NCI-H1694 treated with DMSO at 0.1 percent for 48 hours (cell line): ENCODE measurements around the gene MOB3A.

ENCODE experiments used
- DNase-seq: peaks from one replicate; lab custom pipeline; 2025; lab: John Stamatoyannopoulos, UW

MOB3A gene

DNA sequence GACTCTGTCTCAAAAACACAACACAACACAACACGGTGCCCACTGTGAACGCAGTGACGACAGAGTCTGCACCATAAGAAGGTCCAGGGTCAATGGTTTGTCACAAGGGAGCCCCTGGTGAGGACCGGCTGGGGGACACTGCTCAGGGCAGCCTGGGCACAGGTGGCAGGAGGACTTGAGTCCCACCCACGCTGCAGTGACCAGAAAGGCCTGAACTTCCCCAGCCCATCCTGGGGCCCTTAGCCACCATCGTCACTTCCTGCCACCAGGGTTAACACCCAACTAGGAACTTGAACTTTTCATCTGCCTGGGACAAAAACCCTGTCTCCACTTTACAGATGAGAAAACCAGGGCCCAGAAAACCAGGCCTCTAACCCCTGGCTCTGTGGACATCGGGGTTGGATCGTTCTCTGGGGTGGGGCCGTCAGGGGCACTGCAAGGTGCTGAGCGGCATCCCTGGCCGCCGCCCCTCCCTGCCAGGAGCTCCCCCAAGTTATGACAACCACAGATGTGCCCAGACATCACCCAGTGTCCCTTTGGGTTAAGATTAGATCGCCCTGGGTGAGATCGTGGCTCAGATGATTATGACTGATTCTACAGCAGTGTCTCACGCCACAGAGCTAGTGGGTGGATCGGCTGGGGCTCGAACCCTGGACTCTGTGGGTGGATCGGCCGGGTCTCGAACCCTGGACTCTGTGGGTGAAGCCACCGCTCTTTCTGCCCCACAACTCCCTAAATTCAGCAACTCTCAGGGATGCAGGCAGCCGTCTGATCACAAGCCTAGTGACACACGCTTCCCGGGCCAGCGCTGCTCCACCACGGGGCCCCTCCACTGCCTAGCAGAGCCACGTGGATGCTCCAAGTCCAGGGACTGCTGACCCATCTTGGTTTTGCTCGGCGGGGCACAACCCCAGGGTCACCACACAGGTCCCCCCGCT, 14.0 kb downstream of the MOB3A start:
- no peak for DNase-seq

DNA sequence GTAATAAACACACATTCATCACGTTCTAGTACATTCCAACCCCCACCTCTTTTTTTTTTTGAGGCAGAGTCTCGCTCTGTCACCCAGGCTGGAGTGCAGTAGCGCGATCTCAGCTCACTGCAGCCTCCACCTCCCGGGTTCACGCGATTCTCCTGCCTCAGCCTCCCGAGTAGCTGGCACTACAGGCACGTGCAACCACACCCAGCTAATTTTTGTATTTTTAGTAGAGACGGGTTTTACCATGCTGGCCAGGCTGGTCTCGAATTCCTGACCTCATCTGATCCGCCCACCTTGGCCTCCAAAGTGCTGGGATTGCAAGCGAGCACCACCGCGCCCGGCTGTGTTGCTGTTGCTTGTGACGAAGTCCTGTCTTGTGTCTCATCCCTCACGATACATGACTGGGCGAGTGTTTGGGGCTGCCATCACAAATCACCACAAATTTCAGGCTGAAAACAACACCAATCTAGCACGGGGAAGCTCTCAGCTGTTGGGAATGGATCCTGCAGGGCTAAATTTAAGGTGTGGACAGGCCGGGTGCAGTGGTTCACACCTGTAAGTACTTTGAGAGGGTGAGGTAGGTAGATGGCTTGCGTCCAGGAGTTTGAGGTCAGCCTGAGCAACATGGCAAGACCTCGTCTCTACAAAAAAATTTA, 15.7 kb downstream of the MOB3A start:
- no peak for DNase-seq

DNA sequence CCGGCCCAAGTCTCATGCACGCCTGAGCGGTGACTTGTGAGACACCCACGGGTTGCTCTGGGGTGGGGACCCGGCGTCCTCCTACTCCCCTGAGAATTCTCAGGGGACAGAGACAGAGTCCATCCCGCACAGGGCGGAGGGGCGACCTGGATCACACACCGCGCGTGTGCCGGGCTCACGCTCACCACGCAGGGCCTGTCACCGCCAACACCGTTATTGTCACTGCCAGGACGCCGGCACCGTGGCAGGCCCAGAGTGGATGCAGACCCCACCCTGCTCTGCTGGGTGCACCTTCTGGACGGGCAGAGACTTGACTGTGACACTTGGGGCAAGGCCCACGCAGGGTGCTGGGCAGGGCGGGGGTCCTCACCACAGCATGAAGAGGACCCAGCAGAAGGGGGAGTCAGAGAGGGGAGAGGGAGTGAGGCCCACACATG, 16.2 kb downstream of the MOB3A start:
- DNase-seq, result no peak

DNA sequence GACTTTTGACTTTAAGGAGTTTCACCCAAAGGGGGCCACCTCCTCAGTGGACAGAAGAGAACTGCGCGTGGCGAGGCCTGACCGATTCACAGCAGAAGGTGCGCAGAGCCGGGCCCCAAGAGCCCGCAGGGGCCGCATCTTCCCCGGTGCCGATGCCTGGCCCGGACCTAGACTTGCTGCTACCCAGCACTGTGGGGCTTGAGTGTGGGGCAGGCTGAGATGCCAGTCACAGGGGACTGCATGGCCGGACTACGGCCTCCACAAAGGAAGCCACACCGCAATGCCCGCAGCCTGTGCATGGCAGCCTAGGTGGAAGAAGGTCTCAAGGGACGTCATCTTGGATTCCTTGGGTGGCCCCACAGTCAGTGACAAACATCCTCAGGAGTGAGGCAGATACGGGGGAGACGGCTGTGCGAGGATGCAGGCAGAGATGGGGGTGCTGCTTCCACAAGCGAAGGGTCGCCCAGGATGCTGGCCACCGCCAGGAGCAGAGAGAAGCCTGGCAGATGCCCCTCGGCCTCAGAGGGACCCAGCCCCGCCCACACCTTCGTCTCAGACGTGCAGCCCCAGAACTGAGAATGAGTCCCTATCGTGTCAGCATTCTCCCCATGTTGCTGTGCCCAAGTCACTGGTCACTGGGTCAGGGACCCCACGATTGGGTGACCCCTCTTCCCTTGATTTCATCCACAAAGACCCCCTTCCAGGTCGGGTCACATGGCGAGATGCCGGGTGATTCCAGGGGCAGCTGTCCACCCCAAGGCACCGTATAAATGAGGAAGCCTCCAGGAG, 16.9 kb downstream of the MOB3A start:
- DNase-seq, result no peak

DNA sequence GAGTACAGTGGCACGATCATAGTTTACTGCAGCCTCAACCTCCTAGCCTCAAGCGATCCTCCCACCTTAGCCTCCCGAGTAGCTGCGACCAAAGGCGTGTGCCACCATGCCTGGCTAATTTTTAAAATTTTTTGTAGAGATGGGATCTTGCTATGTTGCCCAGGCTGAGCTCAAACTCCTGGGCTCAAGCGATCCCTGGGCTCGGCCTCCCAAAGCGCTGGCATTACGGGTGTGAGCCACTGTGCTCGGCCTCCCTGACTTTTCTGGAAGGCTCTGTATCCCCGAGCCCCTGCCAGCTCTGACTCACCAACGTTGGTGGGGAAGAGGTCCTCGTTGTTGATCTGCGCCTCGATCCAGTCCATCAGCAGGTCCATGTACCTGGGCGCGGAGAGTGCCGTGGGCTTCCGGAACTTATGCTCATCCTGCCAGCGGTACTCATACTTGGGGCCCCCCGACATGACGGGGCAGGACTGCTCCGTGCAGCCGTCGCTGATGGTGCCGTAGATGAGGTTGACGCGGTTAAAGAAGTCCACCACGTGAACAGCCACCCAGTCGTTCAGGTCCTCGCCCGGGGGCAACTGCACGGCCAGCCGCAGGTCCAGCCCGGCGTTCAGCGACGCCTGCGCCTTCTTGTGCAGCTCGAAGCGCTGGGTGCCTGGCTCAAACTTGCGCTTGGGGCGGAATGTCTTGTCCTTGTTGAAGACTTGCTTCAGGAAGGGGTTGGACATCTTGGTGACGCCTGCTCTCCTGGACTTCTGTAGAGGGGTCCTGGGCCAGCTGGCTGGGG, 18.1 kb downstream of the MOB3A start:
- DNase-seq, result no peak

DNA sequence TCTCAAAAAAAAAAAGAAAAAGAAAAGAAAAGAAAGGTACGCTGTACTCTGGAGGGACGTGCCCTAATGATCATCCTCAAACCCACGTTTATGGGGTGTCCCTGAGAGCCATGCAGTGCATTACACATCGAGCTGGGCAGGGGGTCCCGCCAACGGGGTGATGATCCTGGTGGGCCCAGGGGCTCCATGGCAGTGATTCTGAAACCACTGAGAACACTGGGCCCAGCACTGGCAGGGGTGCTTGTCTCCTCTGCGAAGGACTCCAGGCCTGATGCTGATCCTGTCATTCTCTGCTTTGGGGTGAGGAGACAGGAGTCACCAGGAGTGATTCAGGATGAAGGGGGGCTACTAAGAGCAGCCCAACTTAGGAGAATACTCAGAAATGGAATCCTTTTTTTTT, 18.7 kb downstream of the MOB3A start:
- DNase-seq, result no peak

DNA sequence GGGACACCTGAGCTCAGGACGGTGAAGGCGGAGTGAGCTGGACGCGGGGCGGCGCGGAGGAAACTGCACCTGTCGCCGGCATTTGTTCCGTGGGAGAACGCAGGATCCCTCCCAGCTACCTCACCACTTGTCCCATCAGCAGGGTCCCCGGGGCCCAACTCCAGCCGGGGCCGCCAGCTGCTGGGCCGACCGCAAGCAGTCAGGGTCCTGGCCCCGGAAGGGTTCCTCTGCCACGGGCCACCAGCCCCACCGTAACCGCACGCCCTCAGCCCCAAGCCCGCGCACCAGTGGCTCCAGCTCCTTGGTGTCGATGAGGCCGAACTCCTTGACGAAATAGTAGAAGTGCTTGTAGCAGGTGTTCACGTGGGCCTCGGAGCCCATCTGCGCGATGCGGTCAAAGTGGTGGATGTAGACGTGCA, 19.6 kb downstream of the MOB3A start:
- no peak for DNase-seq

DNA sequence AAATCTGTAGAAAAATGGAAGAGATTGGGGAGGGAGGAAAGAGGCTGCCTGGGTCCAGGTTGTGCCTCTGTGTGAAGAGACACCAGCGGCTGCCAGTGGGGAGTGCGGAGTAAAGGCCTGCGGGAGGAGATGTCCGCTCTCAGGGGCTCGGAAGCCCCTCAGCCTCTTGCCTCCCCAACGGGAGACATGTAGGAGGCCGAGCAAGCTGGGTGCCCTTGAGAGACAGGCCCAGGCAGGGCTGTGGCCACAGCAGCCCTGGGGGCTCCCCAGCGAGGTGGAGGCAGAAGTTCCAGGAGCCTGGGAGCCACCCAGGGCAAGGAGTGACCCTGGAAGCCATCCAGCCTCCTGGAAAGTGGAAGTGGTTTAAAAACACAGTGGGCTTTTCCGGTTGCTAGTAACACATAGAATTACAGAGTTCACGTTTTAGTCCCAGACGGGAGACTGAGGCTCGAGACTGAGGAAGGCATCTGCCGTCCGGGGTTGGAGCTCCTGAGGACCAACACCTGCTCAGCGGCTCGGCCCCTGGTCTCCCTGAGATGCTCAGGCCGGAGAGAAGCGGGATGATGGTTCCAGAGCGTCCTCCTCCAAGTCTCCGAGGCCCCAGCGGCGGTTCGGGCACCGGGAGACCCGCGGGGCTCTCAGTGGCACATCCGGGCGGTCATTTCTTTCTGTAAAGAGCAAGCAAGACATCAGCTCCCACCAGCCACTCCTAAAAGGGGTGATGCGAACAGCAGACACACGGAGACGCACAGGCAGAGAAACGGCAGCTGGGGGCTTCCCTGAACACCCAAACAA, 23.2 kb downstream of the MOB3A start:
- no peak for DNase-seq

DNA sequence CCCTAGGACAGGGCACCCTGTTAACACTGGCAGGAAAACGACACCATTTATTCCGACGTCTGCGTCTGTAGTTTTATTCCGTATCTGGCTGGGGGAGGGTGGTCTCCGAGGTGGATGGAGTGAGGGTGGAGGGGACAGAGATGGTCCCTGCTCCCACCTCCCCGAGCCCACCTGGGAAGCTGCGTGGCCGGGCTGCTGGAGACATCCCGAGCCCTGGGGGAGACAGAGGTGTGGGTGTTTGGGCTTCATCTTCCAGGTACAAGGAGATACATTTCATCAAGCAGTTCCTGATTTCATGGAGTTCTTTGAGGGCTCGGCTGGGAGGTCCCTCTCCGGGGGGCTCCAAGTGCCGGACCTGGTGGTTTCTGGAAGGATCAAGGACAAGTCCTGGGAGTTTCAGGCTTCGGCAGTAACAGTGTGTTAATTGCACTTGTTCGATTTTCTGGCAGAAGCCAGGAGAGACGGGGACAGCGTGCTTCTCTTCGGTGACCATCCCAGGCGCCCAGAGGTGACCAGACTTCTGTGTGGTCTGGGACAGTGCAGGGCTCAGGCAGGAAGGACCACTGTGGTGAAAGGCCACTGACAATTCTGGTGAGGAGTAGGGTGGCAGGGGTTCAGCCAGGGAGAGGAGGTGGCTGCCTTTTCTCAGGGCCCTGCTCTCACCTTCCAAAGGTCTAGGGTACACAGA, 25.0 kb downstream of the MOB3A start:
- DNase-seq, result no peak

DNA sequence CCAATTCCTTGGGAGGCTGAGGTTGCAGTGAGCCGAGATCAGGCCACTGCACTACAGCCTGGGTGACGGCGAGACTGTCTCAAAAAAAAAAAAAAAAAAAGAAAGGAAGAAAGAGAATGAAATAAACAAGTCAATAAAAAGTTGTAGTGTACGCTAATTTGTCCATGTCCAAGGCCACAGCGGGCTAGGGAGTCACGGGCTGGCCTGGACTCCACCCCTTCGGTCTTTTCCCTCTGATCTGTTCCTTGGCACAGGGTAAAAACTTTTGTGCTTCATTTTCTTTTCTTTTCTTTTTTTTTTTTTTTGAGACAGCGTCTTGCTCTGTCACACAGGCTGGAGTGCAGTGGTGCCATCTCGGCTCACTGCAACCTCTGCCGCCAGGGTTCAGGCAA, 25.7 kb downstream of the MOB3A start:
- DNase-seq, result no peak

DNA sequence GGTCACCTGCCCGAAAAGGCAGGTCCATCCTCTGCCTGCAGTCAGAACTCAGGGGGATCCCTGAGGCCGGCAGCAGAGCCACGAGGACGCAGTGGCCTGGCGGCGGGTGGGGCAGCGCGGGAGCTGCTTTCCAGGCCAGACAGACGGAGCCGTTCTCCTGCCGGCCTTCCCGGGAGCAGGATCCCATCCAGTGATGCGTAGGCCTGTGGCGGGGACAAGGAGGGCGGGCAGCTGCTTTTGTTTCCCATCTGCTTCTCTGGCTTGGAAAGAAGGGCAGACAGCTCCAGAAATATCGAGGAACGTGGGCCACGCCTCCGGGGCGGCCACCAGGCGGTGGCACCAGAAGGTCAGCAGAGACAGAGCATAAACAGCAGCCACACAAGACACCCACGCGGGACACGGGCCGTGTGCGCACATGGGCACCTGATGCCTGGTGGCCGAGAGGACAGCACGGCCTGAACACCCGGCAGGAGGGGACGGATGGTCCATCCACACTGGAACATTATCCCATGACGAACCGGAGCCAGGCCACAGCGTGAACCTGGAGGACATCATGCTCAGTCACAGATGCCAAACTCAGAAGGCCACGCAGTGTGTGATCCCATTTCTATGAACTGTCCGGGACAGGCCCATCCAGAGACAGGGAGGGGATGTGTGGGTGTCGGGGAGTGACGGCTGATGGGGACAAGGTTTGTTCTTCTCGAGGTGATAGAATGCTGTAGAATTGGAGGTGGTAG, 31.2 kb downstream of the MOB3A start:
- DNase-seq, result peak; percentile 1

DNA sequence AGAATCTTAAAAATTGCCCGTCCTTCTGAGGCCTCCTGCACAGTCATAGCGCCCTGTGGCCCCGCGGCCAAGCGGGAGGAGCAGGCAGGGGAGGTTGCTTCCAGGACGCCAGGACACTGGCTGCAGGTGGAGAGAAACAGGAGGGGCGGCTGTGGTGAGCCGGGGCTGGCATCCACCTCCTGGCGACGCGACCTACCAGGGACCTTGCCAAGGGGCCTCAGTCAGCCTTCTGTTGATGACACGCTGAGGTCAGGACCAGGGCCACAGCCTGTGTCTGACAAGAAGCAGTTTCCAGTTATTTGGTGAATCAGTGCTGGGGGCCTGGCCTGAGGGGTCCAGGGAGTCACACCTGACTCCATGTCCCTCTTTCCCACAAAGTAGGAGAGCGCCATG, 31.7 kb downstream of the MOB3A start:
- DNase-seq, result no peak

DNA sequence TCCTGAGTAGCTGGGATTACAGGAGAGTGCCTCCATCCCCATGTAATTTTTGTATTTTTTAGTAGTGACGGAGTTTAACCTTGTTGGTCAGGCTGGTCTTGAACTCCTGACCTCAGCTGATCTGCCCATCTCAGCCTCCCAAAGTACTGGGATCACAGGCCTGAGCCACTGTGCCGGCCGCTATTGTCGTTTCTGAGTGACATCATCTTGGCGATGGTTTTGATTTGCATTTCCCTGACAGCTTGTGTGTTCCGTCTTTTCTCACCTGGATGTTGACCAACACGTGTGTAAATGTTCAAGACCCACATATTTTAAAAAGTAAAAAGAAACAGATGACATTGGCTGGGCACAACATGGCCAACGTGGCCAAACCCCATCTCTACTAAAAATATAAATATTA, 32.3 kb downstream of the MOB3A start:
- no peak for DNase-seq

DNA sequence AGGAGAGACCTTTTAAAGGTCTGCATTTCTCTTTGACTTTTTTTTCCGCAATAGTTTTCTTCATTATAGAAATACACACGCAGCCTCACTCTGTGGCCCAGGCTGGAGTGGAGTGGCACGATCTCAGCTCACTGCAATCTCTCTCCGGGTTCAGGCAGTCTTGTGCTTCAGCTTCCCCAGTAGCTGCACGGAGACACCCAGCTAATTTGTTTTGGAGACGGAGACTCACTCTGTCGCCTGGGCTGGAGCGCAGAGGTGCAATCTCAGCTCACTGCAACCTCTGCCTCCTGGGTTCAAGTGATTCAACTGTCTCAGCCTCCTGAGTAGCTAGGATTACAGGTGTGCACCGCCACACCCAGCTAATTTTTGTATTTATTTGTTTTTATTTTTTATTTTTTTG, 33.4 kb downstream of the MOB3A start:
- DNase-seq, result no peak

DNA sequence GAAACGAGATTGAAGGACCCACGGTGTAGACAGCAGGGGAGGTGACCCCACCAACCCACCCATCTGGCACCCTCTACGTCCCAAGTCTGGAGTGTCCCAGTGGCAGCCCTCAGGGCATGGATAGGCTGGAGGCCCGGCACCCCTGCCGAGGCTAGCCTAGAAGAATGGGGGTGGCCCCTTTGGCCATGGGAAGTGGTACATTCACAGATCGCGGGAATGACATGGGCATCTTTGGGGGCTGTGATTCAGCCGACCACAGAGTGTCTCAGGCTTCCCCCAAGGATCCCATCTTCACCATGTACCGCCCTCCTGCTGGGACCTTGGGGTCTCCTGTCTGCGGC, 33.8 kb downstream of the MOB3A start:
- no peak for DNase-seq

DNA sequence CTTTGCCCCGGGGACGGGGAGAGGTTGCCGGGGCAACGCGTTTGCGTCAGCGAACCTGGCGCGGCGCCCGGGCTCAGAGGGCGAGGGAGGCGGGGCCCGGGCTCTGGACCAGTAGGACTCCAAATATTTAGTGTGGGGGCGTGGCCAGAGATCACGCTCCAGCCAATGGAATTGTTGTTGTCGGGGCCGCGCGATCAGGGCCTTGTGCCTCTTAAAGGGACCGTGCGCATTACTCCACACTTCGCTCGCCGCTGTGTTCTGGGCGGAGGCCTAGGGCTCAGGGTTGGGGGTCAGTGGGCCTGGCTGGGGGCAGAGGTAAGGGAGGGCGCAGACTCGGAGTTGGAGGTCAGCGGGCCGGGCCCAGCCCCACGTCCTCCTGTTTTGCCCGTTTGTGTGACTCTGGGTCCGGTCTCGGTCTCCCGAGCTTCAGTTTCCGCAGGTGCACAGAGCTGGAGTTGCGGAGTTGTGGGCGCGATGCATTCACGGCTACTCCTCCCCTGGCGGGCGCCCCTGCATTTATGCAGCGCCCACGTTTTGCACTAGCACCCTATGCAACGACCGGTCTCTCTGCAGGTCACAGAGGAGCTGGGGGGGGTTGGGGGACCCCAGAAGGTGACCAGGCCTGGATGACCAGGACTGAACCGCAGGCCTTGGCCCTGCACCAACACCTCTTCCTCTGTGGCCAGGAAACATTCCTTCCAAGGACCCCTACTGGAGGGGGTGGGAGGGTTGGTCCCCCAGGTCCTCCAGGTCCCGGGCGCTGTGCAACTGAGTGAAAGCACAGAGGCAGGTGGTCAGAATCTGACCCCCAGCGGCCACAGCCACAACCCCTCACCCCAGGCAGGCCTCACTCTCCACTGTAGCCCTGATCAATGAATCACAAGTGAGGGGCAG, 34.4 kb downstream of the MOB3A start:
- peak; percentile 93 for DNase-seq

DNA sequence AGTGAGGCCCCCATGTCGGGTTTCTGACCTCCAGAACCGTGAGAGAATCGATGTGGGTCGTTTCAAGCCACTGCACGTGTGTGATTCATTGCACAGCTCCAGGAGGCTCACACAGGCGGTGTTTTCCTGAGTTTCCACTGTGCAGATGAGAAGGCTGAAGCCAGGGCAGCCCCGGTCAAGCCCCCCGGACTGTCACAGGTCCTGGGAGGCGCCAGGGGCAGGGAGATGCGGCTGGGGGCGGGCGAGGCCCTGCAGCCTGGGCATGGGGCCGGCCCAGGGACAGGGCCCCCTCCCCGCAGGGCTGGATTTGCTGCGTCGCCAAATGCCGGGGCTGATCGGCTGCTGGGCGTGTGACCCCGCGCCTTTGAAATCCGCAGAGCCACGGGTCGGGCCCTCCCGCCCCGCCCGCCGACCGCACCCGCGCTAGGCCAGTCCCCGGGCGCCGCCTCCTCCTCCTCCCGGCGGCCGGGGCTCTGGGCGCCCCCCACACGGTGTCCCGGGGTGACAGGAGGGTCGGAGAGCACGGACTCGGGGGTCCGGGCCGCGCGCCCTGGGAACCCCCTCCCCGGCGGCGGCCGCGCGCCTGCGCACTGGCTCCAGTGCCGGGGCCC, 35.1 kb downstream of the MOB3A start:
- DNase-seq, result no peak

DNA sequence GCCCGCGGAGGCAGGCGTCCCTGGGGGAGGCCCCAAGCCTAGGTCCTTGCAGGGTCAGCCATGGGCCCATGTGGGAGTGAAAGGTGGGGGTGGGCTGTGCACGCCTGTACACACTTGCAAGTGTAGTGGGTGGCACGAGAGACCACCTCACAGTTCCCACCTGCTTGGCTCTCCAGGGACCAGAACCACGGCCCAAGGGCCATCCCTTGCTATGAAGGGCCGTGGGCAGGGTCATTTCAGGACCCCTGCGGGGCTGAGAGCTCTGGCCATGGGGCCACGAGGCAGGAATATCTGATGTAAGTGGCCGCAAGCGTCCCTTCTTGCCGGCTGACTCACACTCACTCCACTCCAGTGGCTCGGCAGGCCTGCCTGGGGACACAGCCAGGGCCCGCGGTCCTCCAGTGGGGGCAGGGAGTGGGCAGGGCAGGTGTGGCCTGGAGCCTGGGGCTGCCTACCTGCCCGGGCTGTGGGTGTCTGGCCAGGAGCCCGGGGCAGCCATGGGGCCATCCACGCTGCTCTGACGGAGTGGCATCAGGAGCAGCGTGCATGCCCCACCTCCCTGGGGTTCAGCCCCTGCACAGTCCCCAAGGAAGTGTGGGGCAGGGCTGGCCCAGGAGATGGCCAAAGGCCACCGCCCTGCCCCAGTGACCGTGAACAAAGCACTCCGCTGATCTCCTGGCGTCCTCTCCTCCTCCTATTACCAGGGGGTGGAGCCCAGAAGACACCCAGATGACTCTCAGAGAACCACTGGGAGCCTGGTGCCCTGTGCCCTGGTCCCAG, 36.5 kb downstream of the MOB3A start:
- no peak for DNase-seq
